Osteoblast (primary cell): ENCODE data around the gene C11orf42. TPM values are rescaled to one million over a fixed set of nuclear protein-coding genes. Genes with fewer than 3 reads are reported as not detected.

Experiments used
- DNase-seq: peaks from one replicate; pipeline ENCODE4 v3.0.0; 2011; ENCODE audit warnings: low spot score, mixed read lengths; ENCODE audit not compliant: insufficient read length; ENCODE audit errors: missing footprints
- H2AFZ ChIP-seq: 2 replicates; pipeline ENCODE4 v1.6.0; 2011; ENCODE audit warnings: mild to moderate bottlenecking, low read length
- H3K27ac ChIP-seq: 2 replicates; pipeline ENCODE4 v1.5.1; 2011; ENCODE audit warnings: mild to moderate bottlenecking, low read depth, low read length, moderate library complexity
- H3K27me3 ChIP-seq: 2 replicates; pipeline ENCODE4 v1.6.0; 2012; ENCODE audit warnings: mild to moderate bottlenecking, control low read depth, inconsistent platforms, low read length, moderate library complexity; ENCODE audit not compliant: insufficient read depth
- H3K36me3 ChIP-seq: 2 replicates; pipeline ENCODE4 v1.5.1; 2011; ENCODE audit warnings: mild to moderate bottlenecking, low read length, control low read depth, moderate library complexity; ENCODE audit not compliant: insufficient read depth
- H3K4me1 ChIP-seq: 2 replicates; pipeline ENCODE4 v1.5.1; 2011; ENCODE audit warnings: mild to moderate bottlenecking, low read length, control low read depth, moderate library complexity; ENCODE audit not compliant: insufficient read depth
- H3K4me2 ChIP-seq: 2 replicates; pipeline ENCODE4 v1.6.0; 2011; ENCODE audit warnings: mild to moderate bottlenecking, low read length; ENCODE audit not compliant: insufficient read depth
- H3K4me3 ChIP-seq: fragments of 200-600 bp; sonication (generic); 3 replicates; pipeline ENCODE4 v1.5.1; 2012; ENCODE audit warnings: mild to moderate bottlenecking, low read length, inconsistent platforms; ENCODE audit not compliant: insufficient read depth
- H3K79me2 ChIP-seq: 2 replicates; pipeline ENCODE4 v1.6.0; 2012; ENCODE audit warnings: mild to moderate bottlenecking, low read length, control low read depth, inconsistent platforms; ENCODE audit not compliant: insufficient read depth
- H3K9me3 ChIP-seq: 2 replicates; pipeline ENCODE4 v1.5.1; 2011; ENCODE audit warnings: low read depth, low read length, control low read depth
- H4K20me1 ChIP-seq: 2 replicates; pipeline ENCODE4 v1.6.0; 2012; ENCODE audit warnings: mild to moderate bottlenecking, low read length, control low read depth; ENCODE audit not compliant: insufficient read depth
- total RNA-seq: library from RNA; depleted of rRNA; stranded (reverse); fragments of >200 nt; gene quantifications from 2 replicates; pipeline ENCODE4 v1.2.3, GENCODE V29; 2012
- TF ChIP-seq, protein P1 (sequence below): IDR thresholded peaks from 2 replicates; pipeline ENCODE4 v1.5.1; 2011; ENCODE audit warnings: mild to moderate bottlenecking, low read depth, low read length, moderate library complexity; ENCODE audit errors: extremely low read depth

C11orf42 gene
- total RNA-seq, 1 donor, result not detected

DNA sequence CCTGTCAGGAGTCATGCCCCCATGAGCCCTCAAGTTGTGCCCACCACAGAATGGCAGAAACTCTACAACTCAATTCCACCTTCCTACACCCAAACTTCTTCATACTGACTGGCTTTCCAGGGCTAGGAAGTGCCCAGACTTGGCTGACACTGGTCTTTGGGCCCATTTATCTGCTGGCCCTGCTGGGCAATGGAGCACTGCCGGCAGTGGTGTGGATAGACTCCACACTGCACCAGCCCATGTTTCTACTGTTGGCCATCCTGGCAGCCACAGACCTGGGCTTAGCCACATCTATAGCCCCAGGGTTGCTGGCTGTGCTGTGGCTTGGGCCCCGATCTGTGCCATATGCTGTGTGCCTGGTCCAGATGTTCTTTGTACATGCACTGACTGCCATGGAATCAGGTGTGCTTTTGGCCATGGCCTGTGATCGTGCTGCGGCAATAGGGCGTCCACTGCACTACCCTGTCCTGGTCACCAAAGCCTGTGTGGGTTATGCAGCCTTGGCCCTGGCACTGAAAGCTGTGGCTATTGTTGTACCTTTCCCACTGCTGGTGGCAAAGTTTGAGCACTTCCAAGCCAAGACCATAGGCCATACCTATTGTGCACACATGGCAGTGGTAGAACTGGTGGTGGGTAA lies 6.1 kb upstream of the C11orf42 start, which contains the start of gene OR52W1:
TSS of gene OR52W1 (plus strand) at position 51 of the 637 bp plus-strand sequence. CDS start at position 51, 0 bp downstream.
- no peak within 1 kb of the TSS for H3K4me3 ChIP-seq
- H3K27me3 ChIP-seq, result no peaks in the 10 kb centered on the region
- no peaks in the 10 kb centered on the region for H3K79me2 ChIP-seq
- TF ChIP-seq, protein P1, sequence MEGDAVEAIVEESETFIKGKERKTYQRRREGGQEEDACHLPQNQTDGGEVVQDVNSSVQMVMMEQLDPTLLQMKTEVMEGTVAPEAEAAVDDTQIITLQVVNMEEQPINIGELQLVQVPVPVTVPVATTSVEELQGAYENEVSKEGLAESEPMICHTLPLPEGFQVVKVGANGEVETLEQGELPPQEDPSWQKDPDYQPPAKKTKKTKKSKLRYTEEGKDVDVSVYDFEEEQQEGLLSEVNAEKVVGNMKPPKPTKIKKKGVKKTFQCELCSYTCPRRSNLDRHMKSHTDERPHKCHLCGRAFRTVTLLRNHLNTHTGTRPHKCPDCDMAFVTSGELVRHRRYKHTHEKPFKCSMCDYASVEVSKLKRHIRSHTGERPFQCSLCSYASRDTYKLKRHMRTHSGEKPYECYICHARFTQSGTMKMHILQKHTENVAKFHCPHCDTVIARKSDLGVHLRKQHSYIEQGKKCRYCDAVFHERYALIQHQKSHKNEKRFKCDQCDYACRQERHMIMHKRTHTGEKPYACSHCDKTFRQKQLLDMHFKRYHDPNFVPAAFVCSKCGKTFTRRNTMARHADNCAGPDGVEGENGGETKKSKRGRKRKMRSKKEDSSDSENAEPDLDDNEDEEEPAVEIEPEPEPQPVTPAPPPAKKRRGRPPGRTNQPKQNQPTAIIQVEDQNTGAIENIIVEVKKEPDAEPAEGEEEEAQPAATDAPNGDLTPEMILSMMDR, result no peak
- H2AFZ ChIP-seq, result no peak within 1 kb of the TSS
- H3K4me2 ChIP-seq, result no peak within 1 kb of the TSS
- no peaks in the 10 kb centered on the region for H4K20me1 ChIP-seq
- no peaks in the 10 kb centered on the region for H3K36me3 ChIP-seq
- H3K9me3 ChIP-seq, result no peaks in the 10 kb centered on the region
- DNase-seq, result no peak
- H3K4me1 ChIP-seq, result no peaks in the 10 kb centered on the region
- H3K27ac ChIP-seq, result no peak within 1 kb of the TSS

DNA sequence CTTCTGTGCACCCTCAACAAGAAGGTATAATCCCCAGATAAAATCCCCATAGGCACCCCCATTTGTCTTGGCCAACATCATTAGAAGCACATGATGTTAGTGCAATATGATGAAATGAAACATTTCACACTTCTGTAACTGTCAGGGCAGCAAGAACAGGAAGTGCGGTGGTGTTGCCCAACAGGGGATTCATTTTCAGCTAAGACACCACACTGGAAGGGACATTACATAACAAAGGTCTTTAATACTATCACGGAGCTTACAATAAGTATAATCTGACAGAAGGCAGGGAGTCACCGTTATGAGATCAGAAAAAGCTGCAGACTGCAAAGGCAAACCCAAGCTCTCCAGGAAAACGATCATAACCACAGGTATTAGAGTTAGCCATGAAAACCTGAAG lies 4.4 kb upstream of the C11orf42 start:
- no peaks in the 10 kb centered on the region for H3K4me1 ChIP-seq
- H3K4me2 ChIP-seq, result no peak overlapping the region
- no peak overlapping the region for H3K4me3 ChIP-seq
- H4K20me1 ChIP-seq, result peaks cover 3% of the 10 kb centered on the region
- H3K27ac ChIP-seq, result no peak overlapping the region
- H2AFZ ChIP-seq, result no peak overlapping the region
- TF ChIP-seq, protein P1, result no peak
- DNase-seq, result no peak
- no peaks in the 10 kb centered on the region for H3K9me3 ChIP-seq
- H3K79me2 ChIP-seq, result no peaks in the 10 kb centered on the region
- H3K36me3 ChIP-seq, result no peaks in the 10 kb centered on the region
- no peaks in the 10 kb centered on the region for H3K27me3 ChIP-seq

DNA sequence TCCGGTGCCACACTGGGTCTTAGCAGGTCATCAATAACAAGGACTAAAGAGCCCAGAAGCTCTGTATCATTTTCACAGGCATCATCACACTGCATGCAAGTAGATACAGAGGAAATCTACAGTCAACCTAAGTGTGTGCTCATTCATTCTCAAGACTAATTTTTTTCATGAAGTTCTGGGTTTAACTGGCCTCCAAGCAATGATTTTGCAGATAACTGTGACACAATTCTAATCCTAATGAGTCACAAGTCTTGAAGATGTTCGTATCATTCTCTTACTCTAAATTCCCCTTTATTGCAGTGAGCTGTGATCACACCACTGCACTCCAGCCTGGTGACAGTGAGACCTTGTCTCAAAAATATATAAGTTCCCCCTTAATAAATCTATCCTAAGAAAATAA lies 3.9 kb upstream of the C11orf42 start:
- Histone ChIP-seq H2AFZ (no peak overlapping the region), H3K4me1 (no peaks in the 10 kb centered on the region), H3K79me2 (no peaks in the 10 kb centered on the region), H3K4me3 (no peak overlapping the region), H4K20me1 (peaks cover 3% of the 10 kb centered on the region), H3K9me3 (no peaks in the 10 kb centered on the region), H3K4me2 (no peak overlapping the region), H3K36me3 (no peaks in the 10 kb centered on the region), H3K27ac (no peak overlapping the region), H3K27me3 (no peaks in the 10 kb centered on the region)
- DNase-seq, result no peak
- TF ChIP-seq, protein P1, result no peak

DNA sequence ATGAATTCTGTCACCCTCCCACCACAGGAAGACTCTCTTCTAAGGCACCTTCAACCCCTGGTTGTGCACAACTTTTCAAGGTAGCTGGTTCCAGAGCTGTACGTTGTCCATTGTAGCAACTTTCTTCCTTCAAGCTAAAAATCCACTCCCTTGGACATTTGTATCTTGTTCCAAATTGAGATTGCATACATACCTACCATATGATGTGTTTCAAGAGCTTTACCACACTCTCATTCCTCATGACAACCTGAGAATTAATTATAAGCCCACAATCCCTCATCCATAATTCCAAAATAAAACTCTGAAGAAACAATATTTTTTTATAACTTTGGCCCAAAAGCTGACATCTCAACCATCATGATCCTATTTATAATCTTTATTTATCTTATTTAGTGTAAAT lies 3.3 kb upstream of the C11orf42 start:
- TF ChIP-seq, protein P1, result no peak
- Histone ChIP-seq H3K4me2 (no peak overlapping the region), H4K20me1 (peaks cover 3% of the 10 kb centered on the region), H3K4me1 (no peaks in the 10 kb centered on the region), H3K4me3 (no peak overlapping the region), H3K27ac (no peak overlapping the region), H3K36me3 (no peaks in the 10 kb centered on the region), H2AFZ (no peak overlapping the region), H3K79me2 (no peaks in the 10 kb centered on the region), H3K27me3 (no peaks in the 10 kb centered on the region), H3K9me3 (no peaks in the 10 kb centered on the region)
- DNase-seq, result no peak
